Ovary (tissue), 3 donors: ENCODE measurements around the gene DBNDD2.

Source experiments
- EP300 ChIP-seq: sonication (generic); formaldehyde crosslinking; IDR thresholded peaks from one replicate; pipeline ENCODE4 v1.6.1; 2017; ENCODE audit warnings: antibody characterized with exemption
- POLR2A ChIP-seq: fragments of 450-650 bp; IDR thresholded peaks from one replicate; pipeline ENCODE4 v1.6.1; 2017; ENCODE audit warnings: antibody characterized with exemption, mild to moderate bottlenecking, moderate library complexity
- TF ChIP-seq, protein P1 (sequence below), 3 donors: fragments of 450-650 bp in 2 of 3; fragments of 200-600 bp in 1 of 3; IDR thresholded peaks; one replicate each; pipeline versions ENCODE4 v1.5.1 to v1.8.0; 2016 to 2022; ENCODE audit warnings: antibody characterized with exemption in 3 of 3, mild to moderate bottlenecking in 1 of 3
- donor health status: DM: no; HTN: no; CAD: no.

DNA sequence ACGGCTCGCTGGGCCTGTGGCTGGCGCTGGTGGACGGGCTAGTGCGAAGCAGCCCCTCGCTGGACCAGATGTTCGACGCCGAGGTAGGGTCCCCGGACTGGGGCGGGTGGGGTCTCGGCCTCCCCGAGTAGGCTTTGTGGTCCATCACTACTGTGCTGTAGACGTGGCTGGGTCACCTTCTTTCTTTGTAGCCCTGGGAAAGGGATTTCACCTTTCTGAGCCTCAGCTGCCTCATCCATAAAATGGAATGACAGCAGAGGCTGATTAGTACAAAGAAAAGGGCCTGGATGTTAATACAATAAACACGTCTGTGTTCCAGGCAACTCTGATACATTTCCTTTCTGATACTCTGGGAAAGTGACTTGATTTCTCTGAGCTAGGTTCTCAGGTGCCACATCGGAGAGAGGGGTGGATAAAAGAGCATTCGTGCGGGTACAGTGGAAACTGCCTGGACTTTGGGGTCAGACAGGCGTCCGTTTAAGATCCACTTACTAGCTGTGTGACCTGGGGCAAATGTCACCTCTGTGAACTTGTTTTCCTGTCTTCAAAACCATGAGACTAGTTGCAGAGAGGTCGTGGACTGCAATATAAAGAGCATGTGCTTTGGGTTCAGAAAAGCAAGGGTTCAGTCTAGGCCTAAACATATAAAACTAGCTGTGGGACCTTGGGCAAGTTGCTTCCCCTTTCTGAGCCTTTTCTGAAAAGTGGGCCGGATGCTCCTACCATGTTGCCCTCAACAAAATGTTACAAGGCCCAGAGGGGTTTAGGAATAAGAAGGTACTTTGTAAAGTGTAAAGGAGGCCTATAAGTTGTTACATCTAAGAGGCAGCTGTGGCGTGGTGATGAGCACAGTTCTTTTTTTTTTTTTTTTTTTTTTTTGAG is 44.2 kb upstream of the DBNDD2 start:
- TF ChIP-seq POLR2A (no peak), EP300 (no peak)
- TF ChIP-seq, protein P1, sequence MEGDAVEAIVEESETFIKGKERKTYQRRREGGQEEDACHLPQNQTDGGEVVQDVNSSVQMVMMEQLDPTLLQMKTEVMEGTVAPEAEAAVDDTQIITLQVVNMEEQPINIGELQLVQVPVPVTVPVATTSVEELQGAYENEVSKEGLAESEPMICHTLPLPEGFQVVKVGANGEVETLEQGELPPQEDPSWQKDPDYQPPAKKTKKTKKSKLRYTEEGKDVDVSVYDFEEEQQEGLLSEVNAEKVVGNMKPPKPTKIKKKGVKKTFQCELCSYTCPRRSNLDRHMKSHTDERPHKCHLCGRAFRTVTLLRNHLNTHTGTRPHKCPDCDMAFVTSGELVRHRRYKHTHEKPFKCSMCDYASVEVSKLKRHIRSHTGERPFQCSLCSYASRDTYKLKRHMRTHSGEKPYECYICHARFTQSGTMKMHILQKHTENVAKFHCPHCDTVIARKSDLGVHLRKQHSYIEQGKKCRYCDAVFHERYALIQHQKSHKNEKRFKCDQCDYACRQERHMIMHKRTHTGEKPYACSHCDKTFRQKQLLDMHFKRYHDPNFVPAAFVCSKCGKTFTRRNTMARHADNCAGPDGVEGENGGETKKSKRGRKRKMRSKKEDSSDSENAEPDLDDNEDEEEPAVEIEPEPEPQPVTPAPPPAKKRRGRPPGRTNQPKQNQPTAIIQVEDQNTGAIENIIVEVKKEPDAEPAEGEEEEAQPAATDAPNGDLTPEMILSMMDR (IDR thresholded peaks at IDR 0.05) = no peak
